Activated T-cell treated with anti-CD3 and anti-CD28 coated beads for 24 hours (primary cell): Measurements from ENCODE around the gene C1orf94.

ENCODE experiments used
- DNase-seq: peaks from one replicate; pipeline ENCODE4 v3.0.0-alpha.2; 2020; ENCODE audit warnings: low read depth

C1orf94 gene

DNA sequence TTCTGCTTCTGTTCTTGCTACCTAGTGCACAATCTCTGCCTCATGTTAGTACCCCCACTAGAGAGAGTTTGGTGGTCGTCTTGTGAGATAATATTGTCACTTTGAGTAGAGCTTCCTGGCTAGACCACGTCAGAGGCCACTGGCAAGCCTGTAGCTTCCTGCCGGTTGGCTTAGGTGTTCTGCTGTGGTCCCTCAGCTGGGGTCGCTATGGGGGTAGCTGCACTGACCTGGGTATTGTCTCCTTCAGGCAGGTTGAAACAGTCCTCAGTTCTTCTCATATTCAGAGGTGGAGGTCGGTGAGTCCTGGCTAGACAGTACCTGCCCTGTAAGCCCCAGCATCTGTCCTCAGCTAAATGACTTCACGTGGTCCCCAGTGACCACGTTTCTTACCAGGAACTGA lies 86.2 kb downstream of the C1orf94 start:
- no peak for DNase-seq

DNA sequence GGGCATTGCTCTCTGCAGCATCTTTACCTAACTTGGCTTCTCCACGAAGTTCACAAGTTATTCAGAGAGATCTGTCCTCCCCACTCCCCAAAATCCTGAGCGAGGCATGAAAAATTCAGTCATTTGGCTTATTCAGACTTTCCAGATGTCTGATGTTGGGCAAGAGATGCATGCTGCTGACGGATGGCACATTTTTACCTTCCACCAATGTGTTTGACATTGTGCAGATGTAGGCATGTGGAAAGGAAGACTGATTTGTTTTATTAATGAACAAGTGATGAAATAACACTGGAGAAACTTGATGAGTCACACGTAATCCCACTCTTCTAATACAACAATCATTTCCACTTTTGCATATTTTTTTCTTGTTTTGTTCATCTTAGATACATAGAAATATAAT lies 86.7 kb downstream of the C1orf94 start:
- no peak for DNase-seq

DNA sequence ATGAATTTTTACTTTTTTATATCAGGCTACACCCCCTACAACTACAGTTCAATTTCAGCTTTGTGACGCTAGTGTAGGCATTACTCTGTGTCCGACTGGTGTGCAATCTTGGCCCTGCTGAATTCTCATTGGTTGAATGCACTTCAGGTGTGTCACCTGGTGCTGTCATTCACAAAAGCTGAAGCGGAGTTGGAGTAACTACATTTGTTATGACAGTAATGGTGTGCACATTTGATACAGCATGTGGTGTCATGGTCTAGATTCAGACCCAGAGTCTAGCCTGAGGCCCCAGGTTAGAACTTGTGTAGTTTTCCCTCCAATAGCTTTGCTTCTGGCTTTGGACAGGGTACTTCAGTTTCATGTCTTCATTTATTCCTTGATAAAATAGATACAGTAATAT lies 88.7 kb downstream of the C1orf94 start:
- no peak for DNase-seq

DNA sequence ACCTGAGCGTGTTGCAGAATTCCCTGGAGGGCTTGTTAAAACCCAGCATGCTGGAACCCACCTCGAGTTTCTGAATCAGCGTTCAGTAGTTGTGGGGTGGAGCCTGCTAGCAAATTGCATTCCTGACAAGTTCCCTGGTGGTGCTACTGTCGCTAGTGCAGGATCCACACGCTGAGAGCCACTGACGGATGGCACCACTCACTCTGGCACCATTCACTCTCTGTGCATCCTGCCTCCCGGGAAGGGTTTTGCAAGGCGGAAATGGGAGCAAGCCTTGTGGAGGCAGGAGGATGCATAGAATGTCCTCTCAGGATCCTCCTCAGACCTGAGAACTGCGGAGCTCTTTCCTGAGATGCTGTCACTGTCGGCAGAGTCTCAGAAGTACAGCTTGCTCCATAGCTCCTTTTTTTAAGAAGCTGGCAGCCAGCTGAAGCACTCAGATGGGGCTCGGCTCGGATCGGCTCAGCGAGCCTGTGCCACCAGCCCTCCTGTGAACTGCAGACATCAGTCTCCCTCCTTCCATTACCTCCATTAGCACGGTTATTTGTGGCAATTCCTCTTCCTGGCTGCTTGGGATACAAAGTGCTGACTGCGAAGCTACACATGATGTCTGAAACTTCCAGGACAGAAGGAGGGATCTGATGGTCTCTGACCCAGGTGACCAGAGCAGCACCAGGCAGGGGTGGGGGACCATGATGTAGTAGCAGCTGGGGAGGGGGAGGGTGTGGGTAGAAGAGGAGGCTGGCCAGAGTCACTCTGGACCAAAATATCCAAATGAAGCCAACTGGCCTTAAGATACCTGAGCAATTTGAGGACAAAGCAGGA lies 89.6 kb downstream of the C1orf94 start:
- DNase-seq, result no peak

DNA sequence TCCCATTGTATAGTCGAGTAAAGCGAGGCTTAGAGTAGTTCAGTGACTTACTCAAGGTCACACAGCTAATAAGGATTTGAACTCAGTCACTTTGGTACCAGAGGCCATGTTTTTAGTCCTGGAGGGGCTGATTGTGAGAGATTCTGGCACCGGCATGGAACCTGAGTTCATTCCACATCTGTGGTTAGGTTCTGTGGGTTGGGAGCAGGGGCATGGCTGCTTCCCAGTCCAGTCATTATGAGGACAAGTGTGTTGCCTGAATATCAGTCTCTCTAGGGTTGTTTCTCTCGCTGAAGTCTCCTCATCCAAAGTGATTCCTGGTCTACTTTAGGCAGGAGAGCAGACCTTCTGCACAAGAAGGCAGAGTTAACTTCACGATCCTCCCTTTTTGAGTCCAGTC lies 90.6 kb downstream of the C1orf94 start:
- no peak for DNase-seq

DNA sequence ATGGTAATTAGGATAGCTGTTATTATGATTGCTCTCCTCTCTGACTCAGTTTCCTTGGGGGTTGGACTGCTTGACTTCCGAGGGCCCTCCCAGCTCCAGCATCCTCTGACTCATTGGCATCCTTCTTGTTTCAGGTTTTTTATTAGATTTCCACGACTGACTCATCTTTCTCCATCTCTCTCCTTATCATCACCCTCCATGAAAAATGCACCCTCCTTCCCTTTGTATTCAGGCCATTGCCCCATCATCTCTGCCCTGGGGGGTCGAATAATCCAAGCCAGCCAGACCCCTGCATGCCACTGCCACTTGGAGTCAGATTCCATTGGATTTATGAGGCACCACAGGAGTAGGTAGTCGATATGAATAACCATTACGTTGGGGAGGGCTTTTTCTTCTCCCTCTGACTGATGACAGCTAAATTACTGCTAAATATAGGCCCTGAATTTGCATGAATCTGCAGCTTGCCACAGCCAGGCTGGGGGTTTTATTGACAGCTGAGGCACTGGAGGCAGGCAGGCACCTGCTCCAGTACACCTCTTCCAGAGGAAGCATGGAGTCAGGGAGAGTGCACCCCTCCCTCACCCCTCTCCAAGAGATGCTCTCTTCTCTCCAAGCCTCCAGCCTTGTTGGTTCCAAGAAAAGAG lies 91.7 kb downstream of the C1orf94 start:
- no peak for DNase-seq
